HCT116 (cell line): ENCODE data around the gene LIPT2. TPM values are rescaled to one million over a fixed set of nuclear protein-coding genes. Genes with fewer than 3 reads are reported as not detected.

ENCODE experiments used
- ATAC-seq: fragments of 200-7000 bp; cut with Tn5 transposase; 2 replicates; pipeline ENCODE4 v1.9.1; 2020; ENCODE audit warnings: mild to moderate bottlenecking, moderate library complexity
- BruUV-seq: library from RNA; stranded (reverse); fragments of 400-500 nt; replicated peaks from 2 replicates; lab custom pipeline; 2021; lab: Mats Ljungman, UMichigan
- CTCF ChIA-PET: fragments of 300-600 bp; sonication (Branson Sonifier 250); formaldehyde crosslinking; loops from one replicate; lab custom pipeline; 2021; ENCODE audit warnings: antibody characterized with exemption; lab: Charles Lee
- POLR2A ChIA-PET: fragments of 300-600, 350-600 bp; sonication (Branson Sonifier 250); formaldehyde crosslinking; loops from one replicate; lab custom pipeline; 2021; ENCODE audit warnings: antibody characterized with exemption; lab: Charles Lee
- RAD21 ChIA-PET, 2 experiments: fragments of 300-600 bp; sonication (Branson Sonifier 250); formaldehyde crosslinking; loops; one replicate each; lab custom pipeline; 2023; ENCODE audit warnings: low total read pairs in 2 of 2; ENCODE audit not compliant: uncharacterized antibody in 2 of 2, unreplicated experiment in 2 of 2, low non-redundant PET in 1 of 2; lab: Charles Lee
- DNase-seq: peaks from one replicate; pipeline ENCODE4 v3.0.0-alpha.2; 2010; ENCODE audit warnings: low read depth, low spot score
- H2AFZ ChIP-seq: fragments of 200-600 bp; shearing (Covaris generic), sonication (generic); 2 replicates; pipeline ENCODE4 v1.6.1; 2017; ENCODE audit warnings: low read depth, mixed run types, mixed read lengths, antibody characterized with exemption, low read length; ENCODE audit not compliant: poor library complexity, severe bottlenecking
- H3K27ac ChIP-seq: 2 replicates; pipeline ENCODE4 v1.5.1; 2012; ENCODE audit warnings: low read depth, low read length
- H3K27me3 ChIP-seq: fragments of 200-600 bp; sonication (generic); 2 replicates; pipeline ENCODE4 v1.6.1; 2016; ENCODE audit warnings: mixed run types, low read length, mixed read lengths; ENCODE audit not compliant: insufficient read depth
- H3K36me3 ChIP-seq, 2 experiments: fragments of 200-500 bp in 1 of 2; fragments of 200-600 bp in 1 of 2; sonication (Bioruptor generic) in 1 of 2; sonication (generic) in 1 of 2; 2 replicates each; pipeline versions ENCODE4 v1.5.1 to v1.6.1; 2014 to 2016; ENCODE audit warnings: low read length in 2 of 2, inconsistent platforms in 1 of 2, mixed read lengths in 1 of 2, mixed run types in 1 of 2; ENCODE audit not compliant: insufficient read depth in 2 of 2, control insufficient read depth in 1 of 2
- H3K4me1 ChIP-seq, 2 experiments: fragments of 200-600 bp in 1 of 2; sonication (generic) in 1 of 2; 2 replicates each; pipeline versions ENCODE4 v1.5.1 to v1.6.1; 2012 to 2017; ENCODE audit warnings: low read length in 2 of 2, inconsistent platforms in 1 of 2, mild to moderate bottlenecking in 1 of 2, mixed read lengths in 1 of 2, mixed run types in 1 of 2, moderate library complexity in 1 of 2; ENCODE audit not compliant: insufficient read depth in 2 of 2, control insufficient read depth in 1 of 2
- H3K4me2 ChIP-seq: fragments of 200-600 bp; sonication (generic); 2 replicates; pipeline ENCODE4 v1.6.1; 2017; ENCODE audit warnings: mixed run types, low read length, mixed read lengths
- H3K4me3 ChIP-seq, 2 experiments: fragments of 200-600 bp in 1 of 2; sonication (generic) in 1 of 2; replicated peaks in 1 of 2; 2 replicates each; pipeline ENCODE4 v1.5.1; 2011 to 2016; ENCODE audit warnings: low read length in 2 of 2, control low read depth in 1 of 2, low read depth in 1 of 2, mild to moderate bottlenecking in 1 of 2, mixed read lengths in 1 of 2, mixed run types in 1 of 2
- H3K79me2 ChIP-seq: fragments of 200-600 bp; sonication (generic); 2 replicates; pipeline ENCODE4 v1.6.1; 2017; ENCODE audit warnings: mild to moderate bottlenecking, mixed run types, low read length, moderate library complexity, mixed read lengths; ENCODE audit not compliant: insufficient read depth
- H3K9ac ChIP-seq: fragments of 200-600 bp; sonication (generic); 2 replicates; pipeline ENCODE4 v1.6.1; 2016; ENCODE audit warnings: low read length, mixed read lengths
- H3K9me2 ChIP-seq: fragments of 200-600 bp; sonication (generic), shearing (Covaris generic); 2 replicates; pipeline ENCODE4 v1.6.1; 2017; ENCODE audit warnings: mixed run types, mild to moderate bottlenecking, moderate library complexity; ENCODE audit not compliant: insufficient read depth
- H3K9me3 ChIP-seq, 2 experiments: fragments of 200-500 bp in 1 of 2; fragments of 200-600 bp in 1 of 2; sonication (Bioruptor generic) in 1 of 2; sonication (generic) in 1 of 2; 2 replicates each; pipeline ENCODE4 v1.6.1; 2014 to 2017; ENCODE audit warnings: low read length in 2 of 2, mixed read lengths in 2 of 2, inconsistent platforms in 1 of 2, low read depth in 1 of 2, mild to moderate bottlenecking in 1 of 2, mixed run types in 1 of 2, moderate library complexity in 1 of 2; ENCODE audit not compliant: control insufficient read depth in 1 of 2, insufficient read depth in 1 of 2
- H4K20me1 ChIP-seq: fragments of 200-600 bp; sonication (generic), shearing (Covaris generic); 2 replicates; pipeline ENCODE4 v1.6.1; 2017; ENCODE audit warnings: mixed run types, mild to moderate bottlenecking, moderate library complexity; ENCODE audit not compliant: insufficient read depth
- CBX3 ChIP-seq: IDR thresholded peaks from 2 replicates; pipeline ENCODE4 v1.6.1; 2012; ENCODE audit warnings: low read depth
- ELF1 ChIP-seq: IDR thresholded peaks from 2 replicates; pipeline ENCODE4 v1.6.1; 2012; ENCODE audit warnings: low read depth, borderline replicate concordance
- FOSL1 ChIP-seq: IDR thresholded peaks from 2 replicates; pipeline ENCODE4 v1.6.1; 2012; ENCODE audit warnings: low read depth
- JUND ChIP-seq: IDR thresholded peaks from 2 replicates; pipeline ENCODE4 v1.6.1; 2012
- MAX ChIP-seq: IDR thresholded peaks from 2 replicates; pipeline ENCODE4 v1.6.1; 2012
- RAD21 ChIP-seq: IDR thresholded peaks from 2 replicates; pipeline ENCODE4 v1.6.1; 2012; ENCODE audit warnings: low read depth, mild to moderate bottlenecking
- SP1 ChIP-seq: IDR thresholded peaks from 2 replicates; pipeline ENCODE4 v1.6.1; 2012; ENCODE audit warnings: low read depth
- TCF7L2 ChIP-seq: IDR thresholded peaks from 2 replicates; pipeline ENCODE4 v1.7.0; 2011; ENCODE audit warnings: borderline replicate concordance, inconsistent platforms; ENCODE audit not compliant: insufficient read depth, insufficient read length; ENCODE audit errors: extremely low read depth
- YY1 ChIP-seq: IDR thresholded peaks from 2 replicates; pipeline ENCODE4 v1.6.1; 2011; ENCODE audit warnings: low read length, low read depth, moderate library complexity, mild to moderate bottlenecking; ENCODE audit not compliant: insufficient replicate concordance; ENCODE audit errors: extremely low read depth
- intact Hi-C: fragments of 100-400 bp; cut with micrococcal nuclease; formaldehyde crosslinking; loops from 2 replicates; pipeline ENCODE4 v1.10.0; 2022
- total RNA-seq: library from RNA; stranded (reverse); gene quantifications from one replicate; pipeline ENCODE4 v1.2.1, GENCODE V29; 2021; ENCODE audit not compliant: unreplicated experiment

The LIPT2 gene
- total RNA-seq, 1 experiment from 2014 or later = 3.4 TPM

- DNase-seq = no peak
- no peak for TF ChIP-seq RAD21
- no peak for TF ChIP-seq ELF1
- no peak for TF ChIP-seq TCF7L2
- TF ChIP-seq CBX3 = no peak
- TF ChIP-seq MAX = no peak
- H3K27ac ChIP-seq = no peak overlapping the region
- no peaks in the 10 kb centered on the region for H3K36me3 ChIP-seq
- ChIA-PET POLR2A (no interaction called here), CTCF (no interaction called here), RAD21 (no interaction called here)
- no peak for ATAC-seq
- intact Hi-C loops = no loop called here
- no peaks in the 10 kb centered on the region; the same call in 1 of the 2 replicates for H3K27me3 ChIP-seq
- H3K4me1 ChIP-seq = peaks cover 2 to 7% of the 10 kb centered on the region in 2 experiments; a peak in 1 of 4 replicates
- BruUV-seq = no TSS peak
- H3K9me3 ChIP-seq = no peaks in the 10 kb centered on the region
- no peaks in the 10 kb centered on the region for H4K20me1 ChIP-seq
- H3K79me2 ChIP-seq = no peaks in the 10 kb centered on the region
- no peaks in the 10 kb centered on the region for H3K9me2 ChIP-seq
- H3K9ac ChIP-seq = no peak overlapping the region
- no peak overlapping the region for H3K4me2 ChIP-seq
- no peak overlapping the region for H3K4me3 ChIP-seq
- H2AFZ ChIP-seq = no peak overlapping the region
These were observed 25.0 kb downstream of the LIPT2 start for GRCh38 chr11:74468521-74468920.

DNA sequence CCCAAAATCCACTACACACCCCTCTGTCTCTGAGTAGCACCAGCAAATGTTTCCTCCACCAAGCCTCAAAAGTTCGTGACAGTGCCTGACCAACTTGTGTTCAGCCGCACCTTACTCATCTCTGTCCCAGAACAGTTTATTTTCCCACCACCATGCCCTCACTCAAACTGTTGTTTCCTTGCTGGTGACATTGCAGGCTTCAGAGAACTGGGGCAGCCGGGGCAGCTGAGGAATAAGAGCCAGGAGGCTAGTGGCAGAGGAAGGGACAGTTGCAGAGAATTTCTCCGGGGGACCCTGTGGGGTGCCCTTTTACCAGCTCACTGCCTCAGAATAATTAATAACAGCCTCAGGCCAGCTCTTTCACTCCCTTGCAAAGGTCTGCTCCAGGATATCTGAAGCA is 25.5 kb downstream of the LIPT2 start:
- H3K4me2 ChIP-seq = no peak overlapping the region

More for the DNA sequence above, 25.5 kb downstream of the LIPT2 start:
- Histone ChIP-seq H3K4me3 (no peak overlapping the region), H3K9ac (no peak overlapping the region), H2AFZ (no peak overlapping the region), H3K9me3 (no peaks in the 10 kb centered on the region), H3K36me3 (no peaks in the 10 kb centered on the region), H3K4me1 (peaks cover 2 to 7% of the 10 kb centered on the region in 2 experiments; a peak in 1 of 4 replicates), H4K20me1 (no peaks in the 10 kb centered on the region), H3K27ac (no peak overlapping the region), H3K9me2 (no peaks in the 10 kb centered on the region), H3K27me3 (no peaks in the 10 kb centered on the region; the same call in 1 of the 2 replicates), H3K79me2 (no peaks in the 10 kb centered on the region)
- ChIA-PET RAD21 (no interaction called here), POLR2A (no interaction called here), CTCF (no interaction called here)
- no peak for DNase-seq
- no TSS peak for BruUV-seq
- intact Hi-C loops = no loop called here
- ATAC-seq = no peak
- TF ChIP-seq FOSL1 = no peak
- TF ChIP-seq YY1 = no peak
- no peak for TF ChIP-seq SP1
- TF ChIP-seq JUND = no peak
